PFSK-1 (cell line): ENCODE measurements around the gene KCNJ9.

ENCODE experiments used
- POLR2AphosphoS5 ChIP-seq: IDR thresholded peaks from 2 replicates; pipeline ENCODE4 v1.6.1; 2012; ENCODE audit warnings: low read depth, mild to moderate bottlenecking, control low read depth, low read length, moderate library complexity
- TAF1 ChIP-seq: IDR thresholded peaks from 2 replicates; pipeline ENCODE4 v1.6.1; 2012; ENCODE audit warnings: low read length, control low read depth, borderline replicate concordance; ENCODE audit not compliant: insufficient read depth

DNA sequence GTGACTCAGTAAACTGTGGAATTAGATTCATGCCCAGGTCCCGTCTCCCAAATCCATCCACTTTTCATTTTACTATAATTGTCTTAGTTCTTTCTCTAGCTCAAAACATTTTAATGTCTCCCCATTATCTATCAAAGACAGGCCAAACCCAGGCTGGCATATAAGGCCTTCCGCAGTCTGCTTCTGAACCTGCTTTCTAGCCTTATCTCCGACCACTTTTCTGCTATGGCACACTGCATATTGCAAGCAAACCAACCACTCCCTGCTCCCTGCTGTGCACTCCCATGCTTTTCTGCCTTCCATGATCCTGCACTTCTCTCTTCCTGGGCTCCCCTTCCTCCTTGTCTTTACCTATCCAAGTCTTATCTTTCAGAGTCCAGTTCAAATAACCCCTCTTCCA, 32.2 kb upstream of the KCNJ9 start:
- TF ChIP-seq TAF1 = no peak
- no peak for TF ChIP-seq POLR2AphosphoS5
